ENCODE results near the gene TMC3. TPM values are rescaled to one million over a fixed set of nuclear protein-coding genes. Genes with fewer than 3 reads are reported as not detected.

The TMC3 gene
- total RNA-seq, 1 donor from 2014 or later: 0.07 TPM

DNA sequence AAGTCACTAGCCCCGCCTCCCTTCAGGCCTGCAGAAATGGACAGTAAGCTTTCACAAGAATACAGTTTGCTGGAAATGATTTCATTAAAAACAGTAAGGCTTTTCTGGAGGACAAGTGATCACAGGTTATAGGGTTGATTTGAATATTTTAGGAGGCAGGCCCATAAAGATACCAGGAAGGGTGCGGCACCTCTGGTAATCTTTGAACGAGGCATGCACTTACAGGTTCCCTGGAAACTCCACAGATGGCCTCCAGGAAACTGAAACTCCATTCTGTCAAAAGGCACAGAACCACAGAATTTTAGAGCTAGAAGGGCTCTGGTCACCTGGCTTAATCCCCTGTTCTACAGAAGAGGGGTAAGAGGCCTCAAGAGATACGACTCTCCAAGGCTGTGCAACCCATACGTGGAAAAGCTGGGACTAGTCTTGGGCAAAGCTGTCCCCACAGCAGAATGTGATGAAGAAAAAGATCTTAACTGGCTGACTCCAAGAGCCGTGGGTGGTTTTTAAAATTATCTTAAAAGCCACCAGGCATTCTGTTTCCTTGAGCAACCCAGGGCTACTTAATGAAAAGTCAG is 51.2 kb downstream of the TMC3 start:
- TF ChIP-seq, protein P1, sequence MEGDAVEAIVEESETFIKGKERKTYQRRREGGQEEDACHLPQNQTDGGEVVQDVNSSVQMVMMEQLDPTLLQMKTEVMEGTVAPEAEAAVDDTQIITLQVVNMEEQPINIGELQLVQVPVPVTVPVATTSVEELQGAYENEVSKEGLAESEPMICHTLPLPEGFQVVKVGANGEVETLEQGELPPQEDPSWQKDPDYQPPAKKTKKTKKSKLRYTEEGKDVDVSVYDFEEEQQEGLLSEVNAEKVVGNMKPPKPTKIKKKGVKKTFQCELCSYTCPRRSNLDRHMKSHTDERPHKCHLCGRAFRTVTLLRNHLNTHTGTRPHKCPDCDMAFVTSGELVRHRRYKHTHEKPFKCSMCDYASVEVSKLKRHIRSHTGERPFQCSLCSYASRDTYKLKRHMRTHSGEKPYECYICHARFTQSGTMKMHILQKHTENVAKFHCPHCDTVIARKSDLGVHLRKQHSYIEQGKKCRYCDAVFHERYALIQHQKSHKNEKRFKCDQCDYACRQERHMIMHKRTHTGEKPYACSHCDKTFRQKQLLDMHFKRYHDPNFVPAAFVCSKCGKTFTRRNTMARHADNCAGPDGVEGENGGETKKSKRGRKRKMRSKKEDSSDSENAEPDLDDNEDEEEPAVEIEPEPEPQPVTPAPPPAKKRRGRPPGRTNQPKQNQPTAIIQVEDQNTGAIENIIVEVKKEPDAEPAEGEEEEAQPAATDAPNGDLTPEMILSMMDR (conservative IDR thresholded peaks at IDR 0.05): no peak
- no peak for DNase-seq (ENCODE audit: extremely low spot score, unreplicated experiment)
- Mint-ChIP-seq H3K36me3 (peaks cover 13% of the 10 kb centered on the region), H3K9me3 (no peaks in the 10 kb centered on the region), H3K27me3 (peaks cover 7% of the 10 kb centered on the region), H3K27ac (peak overlapping the region; percentile 90), H3K4me3 (peak overlapping the region; percentile 85), H3K4me1 (ENCODE audit: unreplicated experiment) (peaks cover 18% of the 10 kb centered on the region)

DNA sequence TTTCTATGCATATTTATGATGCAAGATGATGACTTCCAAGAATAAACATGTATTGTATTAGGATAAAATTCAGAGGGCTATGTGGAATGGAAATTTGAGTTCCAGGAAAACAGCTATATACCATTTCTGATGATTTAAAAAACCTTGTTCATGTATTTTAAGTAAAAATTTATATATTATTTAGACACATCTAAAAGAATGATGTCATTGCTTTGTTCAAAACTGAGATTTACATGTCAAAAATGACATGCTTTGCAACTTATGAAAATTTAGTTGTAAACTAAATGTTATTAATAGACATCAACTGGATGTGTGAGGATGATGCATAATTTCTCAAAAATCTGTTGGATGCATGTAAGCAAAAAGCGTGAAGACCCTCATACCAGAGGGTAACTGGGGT is 52.3 kb downstream of the TMC3 start:
- H3K36me3 Mint-ChIP-seq: peaks cover 13% of the 10 kb centered on the region
- H3K27me3 Mint-ChIP-seq: peaks cover 7% of the 10 kb centered on the region
- peak overlapping the region; percentile 85 for H3K4me3 Mint-ChIP-seq
- TF ChIP-seq, protein P1 (conservative IDR thresholded peaks at IDR 0.05): no peak
- H3K9me3 Mint-ChIP-seq: no peaks in the 10 kb centered on the region
- no peak overlapping the region for H3K27ac Mint-ChIP-seq
- DNase-seq (ENCODE audit: extremely low spot score, unreplicated experiment): no peak
- peaks cover 18% of the 10 kb centered on the region for H3K4me1 Mint-ChIP-seq (ENCODE audit: unreplicated experiment)

DNA sequence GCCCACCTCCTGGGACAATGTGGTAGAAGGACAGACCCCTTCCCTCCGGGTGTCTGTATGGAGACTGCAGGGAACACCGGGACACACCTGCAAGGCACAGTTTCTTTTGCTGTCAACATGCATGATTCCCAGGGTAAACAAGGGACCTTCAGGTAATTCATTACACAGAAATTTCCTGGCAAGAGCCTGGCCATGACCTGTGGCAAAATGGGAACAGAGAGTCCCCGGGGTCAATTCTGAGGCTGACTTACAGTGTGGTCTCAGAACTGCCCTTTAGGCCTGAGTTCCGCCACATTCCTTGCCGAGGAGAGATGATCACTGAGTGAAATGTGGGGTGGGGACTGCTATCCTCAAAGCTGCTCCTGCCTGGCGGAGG is 56.4 kb downstream of the TMC3 start:
- TF ChIP-seq, protein P1 (conservative IDR thresholded peaks at IDR 0.05): no peak
- peaks cover 18% of the 10 kb centered on the region for H3K36me3 Mint-ChIP-seq
- no peaks in the 10 kb centered on the region for H3K27me3 Mint-ChIP-seq
- no peak overlapping the region for H3K27ac Mint-ChIP-seq
- no peak overlapping the region for H3K4me3 Mint-ChIP-seq
- H3K4me1 Mint-ChIP-seq (ENCODE audit: unreplicated experiment): peaks cover 4% of the 10 kb centered on the region
- DNase-seq (ENCODE audit: extremely low spot score, unreplicated experiment): no peak
- H3K9me3 Mint-ChIP-seq: no peaks in the 10 kb centered on the region

DNA sequence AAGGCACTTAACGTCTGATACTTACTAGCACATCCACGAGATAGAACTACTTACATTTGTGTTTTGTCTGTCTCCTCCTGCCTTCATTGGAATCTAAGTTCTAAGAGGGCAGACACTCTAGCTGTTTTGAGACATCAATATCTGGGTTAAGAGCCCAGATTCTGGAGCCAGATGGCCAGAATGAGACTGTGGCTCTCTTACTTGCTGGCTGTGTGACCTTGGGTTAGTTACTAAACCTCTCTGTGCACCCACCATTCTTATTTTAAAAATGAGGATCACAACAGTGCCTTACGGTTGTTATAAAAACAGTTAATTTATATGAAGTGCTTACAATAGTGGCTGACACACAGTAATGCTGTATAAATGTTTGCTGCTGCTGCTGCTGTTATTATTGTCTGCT is 57.7 kb downstream of the TMC3 start:
- no peak overlapping the region for H3K27ac Mint-ChIP-seq
- peaks cover 25% of the 10 kb centered on the region for H3K36me3 Mint-ChIP-seq
- DNase-seq (ENCODE audit: extremely low spot score, unreplicated experiment): no peak
- H3K4me3 Mint-ChIP-seq: no peak overlapping the region
- H3K9me3 Mint-ChIP-seq: no peaks in the 10 kb centered on the region
- TF ChIP-seq, protein P1 (conservative IDR thresholded peaks at IDR 0.05): no peak
- no peaks in the 10 kb centered on the region for H3K4me1 Mint-ChIP-seq (ENCODE audit: unreplicated experiment)
- no peaks in the 10 kb centered on the region for H3K27me3 Mint-ChIP-seq

DNA sequence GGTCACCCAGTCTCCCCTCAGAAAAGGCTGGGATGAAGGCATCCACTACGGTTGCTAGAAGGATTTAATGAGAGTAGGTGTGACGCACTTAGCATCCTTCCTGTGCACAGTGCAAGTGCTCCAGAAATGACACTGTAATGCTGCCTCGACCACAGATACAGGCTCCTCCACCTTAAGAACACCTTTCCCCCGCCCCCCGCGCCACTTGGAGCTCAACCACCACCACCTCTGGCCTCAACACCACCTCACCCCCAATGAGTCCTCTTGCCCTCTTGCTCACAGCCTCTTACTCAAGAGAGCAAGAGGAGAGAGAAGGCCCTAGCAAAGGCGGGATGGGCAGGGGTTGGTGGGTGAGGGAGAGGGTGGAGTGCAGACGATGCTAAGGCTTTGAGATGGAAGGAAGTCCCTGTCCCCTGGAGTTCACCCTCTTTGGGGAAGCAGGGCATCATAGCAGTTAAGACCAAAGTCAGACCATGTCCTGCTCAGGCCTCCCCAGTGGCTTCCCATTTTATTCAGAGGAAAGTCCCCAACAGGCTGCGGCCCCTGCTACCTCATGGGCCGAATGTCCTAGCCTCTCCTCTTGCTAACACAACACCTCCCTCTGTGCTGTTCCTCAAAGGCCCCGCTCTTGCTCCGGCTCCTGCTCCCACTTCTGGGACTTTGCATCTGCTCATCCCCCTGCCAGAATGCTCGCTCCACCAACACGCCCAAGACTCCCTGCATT is 58.4 kb downstream of the TMC3 start:
- no peak for DNase-seq (ENCODE audit: extremely low spot score, unreplicated experiment)
- no peak overlapping the region for H3K27ac Mint-ChIP-seq
- TF ChIP-seq, protein P1 (conservative IDR thresholded peaks at IDR 0.05): no peak
- H3K4me3 Mint-ChIP-seq: no peak overlapping the region
- H3K36me3 Mint-ChIP-seq: peaks cover 25% of the 10 kb centered on the region
- H3K9me3 Mint-ChIP-seq: no peaks in the 10 kb centered on the region
- no peaks in the 10 kb centered on the region for H3K4me1 Mint-ChIP-seq (ENCODE audit: unreplicated experiment)
- H3K27me3 Mint-ChIP-seq: no peaks in the 10 kb centered on the region
